HL-60 (cell line): ENCODE data around the gene DNMT3L.

Source experiments
- CTCF ChIP-seq: IDR thresholded peaks from one replicate; pipeline ENCODE4 v1.5.1; 2011; ENCODE audit warnings: low read length, control low read depth, inconsistent platforms; ENCODE audit not compliant: insufficient read depth
- GABPA ChIP-seq: IDR thresholded peaks from 2 replicates; pipeline ENCODE4 v1.6.1; 2012; ENCODE audit warnings: low read depth
- POLR2AphosphoS5 ChIP-seq: IDR thresholded peaks from 2 replicates; pipeline ENCODE4 v1.6.1; 2012; ENCODE audit warnings: low read depth
- REST ChIP-seq: IDR thresholded peaks from 2 replicates; pipeline ENCODE4 v1.6.1; 2012; ENCODE audit warnings: low read depth; ENCODE audit not compliant: insufficient replicate concordance

- no peak for TF ChIP-seq CTCF
- TF ChIP-seq GABPA, result no peak
- TF ChIP-seq REST, result no peak
- no peak for TF ChIP-seq POLR2AphosphoS5
These were observed 34.4 kb upstream of the DNMT3L start for GRCh38 chr21:44296103-44296519.
